GM12878 (cell line): Measurements from ENCODE around the gene NCOA6. TPM values are rescaled to one million over a fixed set of nuclear protein-coding genes. Genes with fewer than 3 reads are reported as not detected.

Experiments used
- ATAC-seq: fragments of 200-7000 bp; cut with Tn5 transposase; 3 replicates; pipeline ENCODE4 v1.9.1; 2020; ENCODE audit warnings: mild to moderate bottlenecking, moderate library complexity
- BruUV-seq: library from RNA; stranded (reverse); fragments of 400-500 nt; replicated peaks from 2 replicates; lab custom pipeline; 2021; lab: Mats Ljungman, UMichigan
- CTCF ChIA-PET: fragments of 300-600 bp; sonication (Branson Sonifier 250); formaldehyde crosslinking; extraction: SDS; loops from one replicate; lab custom pipeline; 2021; ENCODE audit warnings: inconsistent platforms; lab: Yijun Ruan, JAX
- POLR2A ChIA-PET: fragments of 350-600 bp; formaldehyde crosslinking; extraction: SDS; loops from one replicate; lab custom pipeline; 2021; ENCODE audit warnings: inconsistent platforms; lab: Charles Lee
- RAD21 ChIA-PET: fragments of 300-600 bp; sonication (Branson Sonifier 250); formaldehyde crosslinking; loops from one replicate; lab custom pipeline; 2023; ENCODE audit warnings: antibody characterized with exemption; ENCODE audit not compliant: unreplicated experiment; lab: Charles Lee
- SMC1A ChIA-PET: fragments of 300-600 bp; sonication (Branson Sonifier 250); formaldehyde crosslinking; loops from one replicate; lab custom pipeline; 2023; ENCODE audit not compliant: unreplicated experiment, uncharacterized antibody; lab: Charles Lee
- DNase-seq: peaks from one replicate; pipeline ENCODE4 v3.0.0-alpha.2; 2011; ENCODE audit warnings: low read depth, low spot score
- FAIRE-seq: peaks from 3 replicates; lab custom pipeline; 2011; peaks lifted over from hg19 to GRCh38; lab: Jason Lieb, UNC
- H2AFZ ChIP-seq: 2 replicates; pipeline ENCODE4 v1.6.0; 2011; ENCODE audit warnings: low read depth, low read length, control low read depth; ENCODE audit not compliant: control insufficient read depth
- H3K27ac ChIP-seq: 2 replicates; pipeline ENCODE4 v1.5.1; 2011; ENCODE audit warnings: control low read depth; ENCODE audit not compliant: control insufficient read depth, insufficient read depth
- H3K27me3 ChIP-seq, 2 experiments: replicated peaks in 1 of 2; 2 replicates each; pipeline versions ENCODE4 v1.6.0 to v1.6.1; 2011; ENCODE audit warnings: low read length in 1 of 2; ENCODE audit not compliant: control insufficient read depth in 2 of 2, insufficient read depth in 2 of 2
- H3K36me3 ChIP-seq, 2 experiments: 2 replicates each; pipeline ENCODE4 v1.5.1; 2011; ENCODE audit warnings: low read length in 1 of 2; ENCODE audit not compliant: control insufficient read depth in 2 of 2, insufficient read depth in 2 of 2
- H3K4me1 ChIP-seq: 2 replicates; pipeline ENCODE4 v1.6.1; 2011; ENCODE audit warnings: mild to moderate bottlenecking, low read length, moderate library complexity, mixed read lengths; ENCODE audit not compliant: control insufficient read depth, insufficient read depth
- H3K4me2 ChIP-seq: 2 replicates; pipeline ENCODE4 v1.6.0; 2011; ENCODE audit warnings: control low read depth; ENCODE audit not compliant: control insufficient read depth, insufficient read depth
- H3K4me3 ChIP-seq: fragments of 200-600 bp; sonication (generic); 2 replicates; pipeline ENCODE4 v1.5.1; 2016
- H3K79me2 ChIP-seq: 2 replicates; pipeline ENCODE4 v1.6.0; 2011; ENCODE audit warnings: low read length; ENCODE audit not compliant: control insufficient read depth, insufficient read depth
- H3K9ac ChIP-seq: 2 replicates; pipeline ENCODE4 v1.8.0; 2011; ENCODE audit warnings: low read length, control low read depth, mixed read lengths; ENCODE audit not compliant: control insufficient read depth, insufficient read depth
- H3K9me3 ChIP-seq: replicated peaks from 3 replicates; pipeline ENCODE4 v1.5.1; 2011; ENCODE audit warnings: mild to moderate bottlenecking, low read length; ENCODE audit not compliant: control insufficient read depth, insufficient read depth
- H4K20me1 ChIP-seq: 2 replicates; pipeline ENCODE4 v1.6.0; 2011; ENCODE audit not compliant: control insufficient read depth, insufficient read depth
- ATF2 ChIP-seq: IDR thresholded peaks from 2 replicates; pipeline ENCODE4 v1.6.1; 2012; ENCODE audit warnings: low read length, inconsistent platforms
- CREB1 ChIP-seq: IDR thresholded peaks from 2 replicates; pipeline ENCODE4 v1.6.1; 2012; ENCODE audit warnings: low read depth, mild to moderate bottlenecking, inconsistent platforms
- CTCF ChIP-seq, 3 experiments: IDR thresholded peaks in 2 of 3; conservative IDR thresholded peaks in 1 of 3; 2 replicates each; pipeline ENCODE4 v1.5.1; 2011; ENCODE audit warnings: low read depth in 3 of 3, low read length in 3 of 3, mild to moderate bottlenecking in 3 of 3, control low read depth in 2 of 3, moderate library complexity in 2 of 3, inconsistent platforms in 1 of 3, mixed read lengths in 1 of 3; ENCODE audit not compliant: control insufficient read depth in 2 of 3, insufficient read depth in 1 of 3; ENCODE audit errors: extremely low read depth in 1 of 3
- GABPA ChIP-seq: IDR thresholded peaks from 2 replicates; pipeline ENCODE4 v1.6.1; 2014; ENCODE audit warnings: antibody characterized with exemption, low read depth, mild to moderate bottlenecking, inconsistent platforms
- HSF1 ChIP-seq: fragments of 150-350 bp; IDR thresholded peaks from 2 replicates; pipeline ENCODE4 v1.6.1; 2014; ENCODE audit warnings: mild to moderate bottlenecking, low read depth, low read length
- NFYA ChIP-seq: IDR thresholded peaks from 2 replicates; pipeline ENCODE4 v1.6.1; 2011; ENCODE audit warnings: low read depth, mild to moderate bottlenecking, low read length, improper control_type of control experiment, borderline replicate concordance
- NR2C2 ChIP-seq: IDR thresholded peaks from 2 replicates; pipeline ENCODE4 v1.6.1; 2011; ENCODE audit warnings: borderline replicate concordance, low read depth; ENCODE audit not compliant: control insufficient read depth, insufficient read length
- PML ChIP-seq: IDR thresholded peaks from 2 replicates; pipeline ENCODE4 v1.6.1; 2012; ENCODE audit warnings: low read length, inconsistent platforms
- SMAD5 ChIP-seq: IDR thresholded peaks from 2 replicates; pipeline ENCODE4 v1.6.1; 2016; ENCODE audit warnings: antibody characterized with exemption, low read depth
- USF1 ChIP-seq: IDR thresholded peaks from 2 replicates; pipeline ENCODE4 v1.6.1; 2011; ENCODE audit warnings: borderline replicate concordance, low read depth, mild to moderate bottlenecking, moderate library complexity, mixed read lengths, low read length; ENCODE audit not compliant: insufficient read depth; ENCODE audit errors: extremely low read length
- WRNIP1 ChIP-seq: IDR thresholded peaks from 2 replicates; pipeline ENCODE4 v1.6.1; 2011; ENCODE audit warnings: low read depth, low read length, improper control_type of control experiment, borderline replicate concordance
- YY1 ChIP-seq: IDR thresholded peaks from 2 replicates; pipeline ENCODE4 v1.6.1; 2011; ENCODE audit warnings: low read depth, mild to moderate bottlenecking, low read length
- ZBTB11 ChIP-seq: fragments of 450-650 bp; formaldehyde crosslinking; IDR thresholded peaks from 2 replicates; pipeline ENCODE4 v1.5.0; 2022; ENCODE audit warnings: mild to moderate bottlenecking, missing genetic modification characterization
- ZNF384 ChIP-seq: IDR thresholded peaks from 2 replicates; pipeline ENCODE4 v1.6.1; 2012; ENCODE audit warnings: low read depth, mild to moderate bottlenecking, low read length, improper control_type of control experiment, borderline replicate concordance
- WGBS: methylation state at CpG from one replicate; pipeline ENCODE4 v1.1.6; 2016; ENCODE audit warnings: low lambda C conversion rate; ENCODE audit not compliant: insufficient replicate concordance, insufficient coverage; ENCODE audit errors: missing lambda C conversion rate; 5-methylcytosine and 5-hydroxymethylcytosine counted together
- in situ Hi-C: fragments of 300-500 bp; cut with MboI; formaldehyde crosslinking; loops from 9 replicates; pipeline ENCODE4 v1.14.3; 2018; ENCODE audit warnings: mixed read lengths
- intact Hi-C: fragments of 100-400 bp; cut with micrococcal nuclease; formaldehyde crosslinking; loops from one replicate; pipeline ENCODE4 v1.14.2; 2022; ENCODE audit not compliant: unreplicated experiment
- polyA plus RNA-seq, 11 experiments: library from polyadenylated mRNA; depleted of rRNA in 4 of 11; unstranded in 6 of 11; stranded (reverse) in 5 of 11; fragments of >200 nt; fragmentation: Nextera tagmentation in 4 of 11; fragmentation: Illumina TruSeq in 1 of 11; extraction: Ambion mirVana in 4 of 11; extraction: Trizol in 1 of 11; gene quantifications; 1 replicate in 1 of 11; 2 replicates in 10 of 11; pipeline versions ENCODE4 v1.2.1 to v1.2.3, GENCODE V29; 2011 to 2016; ENCODE audit warnings: inconsistent platforms in 2 of 11, missing spikeins in 2 of 11, low read depth in 1 of 11
- total RNA-seq, 4 experiments: library from RNA; depleted of rRNA in 3 of 4; stranded (reverse); fragments of >200 nt in 3 of 4; fragmentation: Illumina TruSeq in 1 of 4; extraction: Trizol in 1 of 4; gene quantifications; 2 replicates each; pipeline versions ENCODE4 v1.2.1 to v1.2.3, GENCODE V29; 2013 to 2021

Gene NCOA6
- total and polyA plus RNA-seq, 10 of the 15 experiments (the other 5 are each of a cell fraction or from before 2014, with no cell fraction given): 6.1 to 20.6 (median 12.6) TPM

GRCh38 chr20:34791289-34792020 lies 34.0 kb downstream of the NCOA6 start:
- no TSS peak for BruUV-seq
- Histone ChIP-seq H3K27me3 (no peaks in the 10 kb centered on the region), H3K27ac (no peak overlapping the region), H3K9ac (no peak overlapping the region), H3K79me2 (peaks cover 7% of the 10 kb centered on the region), H3K4me3 (no peak overlapping the region), H4K20me1 (no peaks in the 10 kb centered on the region), H3K9me3 (no peaks in the 10 kb centered on the region), H3K4me1 (no peaks in the 10 kb centered on the region), H3K4me2 (no peak overlapping the region), H2AFZ (no peak overlapping the region), H3K36me3 (peaks cover 3 to 10% of the 10 kb centered on the region in 2 experiments)
- 100% methylated on average over 2 of the region's 2 CpGs for WGBS
- no peak for FAIRE-seq
- no peak for ATAC-seq
- no peak for DNase-seq
- in situ Hi-C loops (no loop called here), intact Hi-C loops (no loop called here)
- RAD21 ChIA-PET: no interaction called here
- CTCF ChIA-PET: interaction anchor here (1.7 kb wide), 1 partner anchor 22 kb away, joined by 8 read pairs; no protein-coding TSS in a partner anchor
- SMC1A ChIA-PET: no interaction called here
- POLR2A ChIA-PET: no interaction called here
- TF ChIP-seq SMAD5 (no peak), NR2C2 (no peak), GABPA (no peak), PML (no peak), NFYA (no peak), ATF2 (no peak), YY1 (no peak), CREB1 (no peak), WRNIP1 (no peak), CTCF (IDR thresholded peaks at IDR 0.05 in 2 of 3, conservative IDR thresholded peaks at IDR 0.05 in 1 of 3; ENCODE audit: control insufficient read depth in 2 of 3, extremely low read depth in 1 of 3, insufficient read depth in 1 of 3, low read depth in 3 of 3, low read length in 3 of 3) (no peak), HSF1 (no peak), ZNF384 (no peak), USF1 (no peak), ZBTB11 (CRISPR knock-in tag) (no peak)
